Measurements from ENCODE around the gene SPSB4. TPM values are rescaled to one million over a fixed set of nuclear protein-coding genes. Genes with fewer than 3 reads are reported as not detected.
A peak's percentile ranks its signal among the peaks of the same experiment; 100 is the strongest.

Gene SPSB4
- total and polyA plus RNA-seq, 12 donors = 2.1 to 8.7 (median 3.8) TPM

DNA sequence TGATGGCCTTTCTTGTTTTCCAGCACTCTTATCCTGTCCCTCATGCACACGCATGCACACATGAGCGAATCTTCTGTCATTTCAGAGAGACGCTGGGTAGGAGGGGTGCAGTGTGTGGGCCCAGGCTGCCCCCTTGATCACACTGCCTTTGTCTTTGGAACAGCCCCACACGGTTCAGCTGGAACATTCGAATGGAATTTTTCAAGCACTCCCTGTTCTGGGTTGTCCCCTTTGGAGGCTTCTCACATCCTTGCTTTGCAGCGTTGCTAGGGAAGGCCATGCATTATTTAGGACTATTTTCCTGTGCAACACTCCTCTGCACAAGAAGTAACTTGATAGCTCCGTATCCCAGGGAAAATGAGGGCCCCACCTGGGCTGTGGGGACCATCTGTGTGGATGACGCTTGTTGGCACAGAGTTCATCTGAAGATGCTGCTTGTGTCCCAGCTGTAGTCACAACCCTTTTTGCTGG, 78.4 kb downstream of the SPSB4 start:
- Histone ChIP-seq H3K4me1 (peaks cover 0 to 14% (median 3%) of the 10 kb centered on the region in 9 donors), H3K27me3 (no peaks in the 10 kb centered on the region), H3K27ac (no peak overlapping the region), H3K4me3 (no peak overlapping the region), H3K9me3 (peaks cover 0 to 13% (median 0%) of the 10 kb centered on the region in 11 donors), H3K36me3 (no peaks in the 10 kb centered on the region)
- TF ChIP-seq, protein P1, sequence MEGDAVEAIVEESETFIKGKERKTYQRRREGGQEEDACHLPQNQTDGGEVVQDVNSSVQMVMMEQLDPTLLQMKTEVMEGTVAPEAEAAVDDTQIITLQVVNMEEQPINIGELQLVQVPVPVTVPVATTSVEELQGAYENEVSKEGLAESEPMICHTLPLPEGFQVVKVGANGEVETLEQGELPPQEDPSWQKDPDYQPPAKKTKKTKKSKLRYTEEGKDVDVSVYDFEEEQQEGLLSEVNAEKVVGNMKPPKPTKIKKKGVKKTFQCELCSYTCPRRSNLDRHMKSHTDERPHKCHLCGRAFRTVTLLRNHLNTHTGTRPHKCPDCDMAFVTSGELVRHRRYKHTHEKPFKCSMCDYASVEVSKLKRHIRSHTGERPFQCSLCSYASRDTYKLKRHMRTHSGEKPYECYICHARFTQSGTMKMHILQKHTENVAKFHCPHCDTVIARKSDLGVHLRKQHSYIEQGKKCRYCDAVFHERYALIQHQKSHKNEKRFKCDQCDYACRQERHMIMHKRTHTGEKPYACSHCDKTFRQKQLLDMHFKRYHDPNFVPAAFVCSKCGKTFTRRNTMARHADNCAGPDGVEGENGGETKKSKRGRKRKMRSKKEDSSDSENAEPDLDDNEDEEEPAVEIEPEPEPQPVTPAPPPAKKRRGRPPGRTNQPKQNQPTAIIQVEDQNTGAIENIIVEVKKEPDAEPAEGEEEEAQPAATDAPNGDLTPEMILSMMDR (IDR thresholded peaks at IDR 0.05) = no peak
- peak in 5 of 8 donors; percentile 37 to 75 (median 45) for ATAC-seq
- intact Hi-C loops (cut with DNase I) = no loop called here
- DNase-seq = no peak
- WGBS, 2 donors = 68 to 76% methylated on average over 8 of the region's 8 CpGs

GRCh38 chr3:141143517-141143916, 92.4 kb downstream of the SPSB4 start:
- no peak overlapping the region for H3K27ac ChIP-seq
- TF ChIP-seq, protein P1 (IDR thresholded peaks at IDR 0.05) = no peak
- no peaks in the 10 kb centered on the region for H3K27me3 ChIP-seq
- H3K4me3 ChIP-seq = no peak overlapping the region
- H3K4me1 ChIP-seq = no peaks in the 10 kb centered on the region
- H3K36me3 ChIP-seq = no peaks in the 10 kb centered on the region
- ATAC-seq (no peak), DNase-seq (no peak)
- peaks cover 0 to 41% (median 10%) of the 10 kb centered on the region in 11 donors for H3K9me3 ChIP-seq
- intact Hi-C loops (cut with DNase I) = no loop called here

GRCh38 chr3:141146979-141147470, 95.9 kb downstream of the SPSB4 start:
- WGBS, 2 donors = 91 to 93% methylated on average over 11 of the region's 11 CpGs
- peaks cover 0 to 16% (median 4%) of the 10 kb centered on the region in 11 donors for H3K9me3 ChIP-seq
- TF ChIP-seq, protein P1 (IDR thresholded peaks at IDR 0.05) = no peak

DNA sequence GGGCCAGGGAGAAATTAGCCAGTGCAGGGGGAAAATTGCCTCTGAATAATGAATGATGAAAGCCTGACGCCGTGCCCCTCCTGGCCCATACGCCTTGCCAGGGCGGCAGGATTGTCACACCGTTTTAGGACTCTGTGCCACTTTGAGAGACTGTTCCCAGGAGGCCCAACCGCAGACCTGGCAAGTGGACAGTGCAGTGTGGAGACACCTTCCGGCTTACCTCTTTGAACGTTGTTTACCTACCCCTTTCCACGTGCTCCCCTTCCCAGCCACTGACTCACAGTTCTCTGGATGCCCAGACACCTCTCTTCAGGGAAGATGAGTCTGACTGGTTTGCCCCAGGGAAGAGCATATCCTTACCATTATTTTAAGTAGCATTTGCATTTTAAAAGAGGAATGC, 96.5 kb downstream of the SPSB4 start:
- intact Hi-C loops (cut with DNase I) = no loop called here
- no peaks in the 10 kb centered on the region for H3K27me3 ChIP-seq
- 84 to 88% methylated on average over 9 of the region's 9 CpGs for WGBS, 2 donors
- peaks cover 0 to 9% (median 0%) of the 10 kb centered on the region in 11 donors for H3K9me3 ChIP-seq
- no peak overlapping the region for H3K4me3 ChIP-seq
- H3K27ac ChIP-seq = no peak overlapping the region
- ATAC-seq = no peak
- no peak for DNase-seq
- H3K4me1 ChIP-seq = peaks cover 0 to 7% (median 0%) of the 10 kb centered on the region in 9 donors
- no peaks in the 10 kb centered on the region for H3K36me3 ChIP-seq
- TF ChIP-seq, protein P1 (IDR thresholded peaks at IDR 0.05) = no peak

More at GRCh38 chr3:141146979-141147470, 95.9 kb downstream of the SPSB4 start:
- ATAC-seq (no peak), DNase-seq (no peak)
- intact Hi-C loops (cut with DNase I) = no loop called here
- Histone ChIP-seq H3K27ac (no peak overlapping the region), H3K27me3 (no peaks in the 10 kb centered on the region), H3K4me1 (peaks cover 0 to 6% (median 0%) of the 10 kb centered on the region in 9 donors), H3K4me3 (no peak overlapping the region), H3K36me3 (no peaks in the 10 kb centered on the region)

Measured in heart right ventricle (tissue), 16 donors.